Activated CD4-positive, alpha-beta T cell treated with anti-CD3 and anti-CD28 coated beads, Interleukin-2, amount 50 U/mL, for 48 hours (primary cell): ENCODE data around the gene OTUD5.

ENCODE experiments used
- DNase-seq, 2 experiments: peaks; one replicate each; pipeline ENCODE4 v3.0.0-alpha.2; 2020

The OTUD5 gene

DNA sequence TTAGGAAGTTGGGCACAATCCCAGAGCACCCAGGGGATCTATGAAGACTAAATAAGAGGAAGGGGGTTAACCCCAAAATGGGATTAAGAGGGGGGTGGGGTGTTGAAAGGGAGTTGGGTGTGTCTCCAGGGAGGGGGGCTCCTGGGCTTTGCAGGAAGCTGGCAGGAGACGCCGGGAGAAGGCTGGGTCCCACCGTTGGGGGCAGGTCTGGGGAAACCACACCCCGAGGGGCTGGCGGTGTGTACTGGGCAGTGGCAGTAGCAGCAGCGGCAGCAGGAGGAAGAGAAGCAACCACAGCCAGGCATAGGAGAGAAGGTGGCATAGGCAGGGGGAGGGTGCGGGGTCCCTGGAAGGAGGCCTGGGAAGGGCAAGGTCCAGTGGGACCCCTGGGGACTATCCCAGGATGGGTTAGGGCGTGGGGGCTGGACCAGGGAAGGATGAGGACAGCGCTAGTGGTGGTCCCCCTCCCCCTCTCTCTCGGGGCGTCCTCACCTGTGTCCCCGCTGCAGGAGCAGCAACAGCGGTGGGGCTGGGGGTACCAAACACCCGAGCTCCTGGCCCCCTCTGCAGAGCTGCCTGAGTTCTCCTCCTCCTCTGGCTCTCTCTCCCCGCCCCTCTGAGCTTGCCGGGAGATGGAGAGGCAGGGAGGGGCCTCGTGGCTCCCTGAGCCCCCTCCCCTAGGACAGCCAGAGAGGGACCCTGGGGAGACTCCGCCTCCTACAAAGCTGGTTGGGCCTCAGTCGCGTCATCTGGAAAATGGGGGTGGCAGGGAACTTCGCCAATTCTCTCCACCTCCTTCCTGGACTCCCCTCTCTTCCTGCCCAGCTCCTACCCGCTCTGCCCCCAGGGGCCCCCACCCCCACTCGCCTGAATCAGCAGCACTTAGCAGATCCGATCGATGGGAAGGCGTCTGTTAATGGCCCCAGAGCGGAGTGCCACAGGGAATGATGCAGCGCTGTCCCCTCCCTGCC, 14.1 kb upstream of the OTUD5 start, which contains the start of gene KCND1:
Gene KCND1, minus strand, starts transcription at position 596 of the 971 bp plus-strand sequence. CDS start 1,573 bp downstream, outside the sequence.
- peak; percentile 22 to 26 for DNase-seq

DNA sequence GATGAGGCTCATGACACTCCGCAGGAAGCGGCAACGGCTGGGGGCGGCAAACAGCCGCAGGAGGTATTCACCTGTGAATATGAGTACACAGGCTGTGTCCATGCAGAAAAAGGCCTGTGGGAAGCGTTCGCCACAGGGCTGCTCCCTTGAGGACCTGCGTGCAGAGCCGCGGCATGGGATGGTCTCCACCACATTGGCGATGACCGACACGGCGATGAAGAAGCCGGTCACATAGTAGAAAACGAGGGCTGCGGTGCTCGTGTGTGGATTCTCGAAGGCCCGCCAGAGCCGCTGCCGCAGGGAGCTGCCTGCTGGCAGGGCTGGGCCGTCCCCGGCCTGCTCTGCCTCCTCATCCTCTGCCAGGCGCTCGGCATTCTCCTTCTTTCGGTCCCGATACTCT, 12.1 kb upstream of the OTUD5 start:
- DNase-seq, result no peak

DNA sequence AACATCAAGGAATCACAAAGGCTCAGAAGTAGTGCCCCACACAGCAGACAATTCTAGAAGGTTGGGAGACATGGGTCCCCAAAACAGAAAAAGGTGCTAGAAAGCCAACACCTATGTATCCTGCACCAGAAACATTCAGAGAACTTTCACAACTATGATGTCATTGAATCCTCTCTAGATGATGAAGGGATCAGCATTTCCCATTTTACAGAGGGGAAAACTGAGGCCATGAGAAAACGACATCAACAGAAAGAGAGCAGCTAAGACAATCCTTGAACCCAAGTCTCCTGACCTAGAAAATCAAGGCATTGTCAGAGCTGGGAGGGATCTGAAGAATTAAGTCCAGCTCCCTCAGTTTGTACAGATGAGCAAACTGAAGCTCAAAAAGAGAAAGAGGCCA, 11.0 kb upstream of the OTUD5 start:
- DNase-seq, result no peak

DNA sequence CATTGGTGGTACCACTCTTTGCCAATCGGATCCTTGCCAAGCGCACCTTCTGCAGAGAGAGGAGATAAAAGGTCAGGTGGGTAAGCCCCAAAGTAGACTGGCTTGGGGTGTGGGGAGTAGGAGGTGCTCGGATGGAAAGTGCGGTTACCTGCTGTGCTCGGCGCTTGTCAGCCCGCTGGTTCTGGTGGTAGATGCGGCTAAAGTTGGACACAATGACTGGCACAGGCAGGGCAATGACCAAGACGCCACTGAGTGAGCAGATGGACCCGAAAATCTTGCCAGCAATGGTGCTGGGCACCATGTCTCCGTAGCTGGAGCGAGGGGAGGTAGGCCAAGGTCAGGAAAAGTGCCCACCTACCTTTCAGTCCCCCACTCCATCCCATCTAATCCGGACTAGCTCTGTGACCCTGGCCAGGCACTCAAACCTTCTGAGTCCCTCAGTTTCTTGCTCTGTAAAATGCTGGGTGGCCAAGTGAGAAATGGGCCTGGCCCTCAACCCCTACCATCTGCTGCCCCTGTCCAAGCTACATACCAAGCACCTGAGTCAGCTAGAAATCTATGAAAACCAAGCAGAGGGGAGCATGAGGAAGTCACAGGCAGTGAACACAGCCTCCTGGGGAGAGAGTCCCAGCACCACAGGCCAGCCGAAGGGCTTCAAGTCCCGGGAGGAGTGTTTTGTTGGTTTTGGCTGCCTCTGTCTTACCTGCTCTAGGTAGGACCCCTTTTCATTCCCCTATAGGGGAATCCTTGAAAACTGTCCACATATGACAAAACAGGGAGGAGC, 9.6 kb upstream of the OTUD5 start:
- no peak for DNase-seq

DNA sequence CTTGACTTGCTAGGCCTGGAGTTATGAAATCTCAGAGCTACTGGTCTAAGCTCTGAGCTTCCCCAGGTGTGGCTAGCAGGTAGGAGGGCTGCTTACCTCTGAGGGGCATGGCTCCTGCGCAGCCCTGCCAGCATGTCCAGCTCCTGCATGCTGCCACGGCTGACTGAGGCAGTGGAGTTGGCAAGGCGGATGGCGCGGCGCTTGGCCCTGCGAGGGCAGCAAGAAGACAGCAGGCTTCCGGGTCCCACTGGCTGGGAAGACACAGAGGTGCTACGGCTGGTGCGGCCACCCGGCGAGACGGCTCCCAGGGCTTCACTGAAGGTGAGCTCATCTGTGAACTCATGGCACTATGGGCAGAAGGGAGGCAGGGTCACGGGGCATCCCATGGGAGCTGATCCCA, 8.6 kb upstream of the OTUD5 start:
- no peak for DNase-seq

DNA sequence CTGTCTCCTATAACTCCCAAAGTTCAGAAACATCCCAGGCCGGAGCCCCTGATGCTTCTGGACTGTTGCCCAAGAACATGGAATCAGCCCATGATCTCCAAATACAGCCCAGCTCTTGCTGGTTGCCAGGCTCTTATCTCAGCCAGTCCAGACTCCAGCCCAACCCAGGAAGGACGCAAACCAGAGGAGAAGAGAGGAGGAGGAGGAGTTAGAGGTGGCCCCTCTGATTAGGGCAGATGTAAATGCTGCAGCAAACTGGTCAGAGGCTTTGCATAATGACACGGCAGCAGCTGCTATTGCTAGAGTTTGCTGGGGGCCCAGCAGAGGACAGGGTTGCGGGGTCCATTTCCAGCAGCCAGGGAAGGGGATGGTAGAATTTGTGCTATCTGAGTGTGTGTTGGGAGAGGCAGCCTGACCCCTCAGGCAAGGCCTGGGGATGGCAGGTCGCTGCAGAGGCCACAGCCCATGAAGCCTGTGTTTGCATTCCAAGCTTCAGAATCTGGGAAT, 4.2 kb upstream of the OTUD5 start:
- DNase-seq, result no peak

DNA sequence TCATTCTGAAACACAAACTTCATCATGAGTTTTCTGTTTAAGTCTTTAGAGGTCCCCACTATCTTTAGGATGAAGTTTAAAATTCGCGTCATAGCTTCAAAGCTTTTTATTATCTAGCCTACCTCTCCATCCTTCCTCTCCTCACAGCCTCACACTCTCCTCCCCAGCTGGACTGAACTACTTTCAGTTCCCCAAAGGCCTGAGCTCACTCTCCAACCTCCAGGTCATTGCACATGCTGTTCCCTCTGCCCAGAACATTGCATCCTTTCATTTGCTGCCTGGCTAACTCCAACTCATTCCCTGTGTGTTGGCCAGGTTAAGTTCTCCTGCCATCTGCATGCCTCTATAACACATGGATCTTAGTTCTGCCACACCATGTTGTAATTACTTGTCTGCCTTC, 2.9 kb upstream of the OTUD5 start:
- DNase-seq, result no peak

DNA sequence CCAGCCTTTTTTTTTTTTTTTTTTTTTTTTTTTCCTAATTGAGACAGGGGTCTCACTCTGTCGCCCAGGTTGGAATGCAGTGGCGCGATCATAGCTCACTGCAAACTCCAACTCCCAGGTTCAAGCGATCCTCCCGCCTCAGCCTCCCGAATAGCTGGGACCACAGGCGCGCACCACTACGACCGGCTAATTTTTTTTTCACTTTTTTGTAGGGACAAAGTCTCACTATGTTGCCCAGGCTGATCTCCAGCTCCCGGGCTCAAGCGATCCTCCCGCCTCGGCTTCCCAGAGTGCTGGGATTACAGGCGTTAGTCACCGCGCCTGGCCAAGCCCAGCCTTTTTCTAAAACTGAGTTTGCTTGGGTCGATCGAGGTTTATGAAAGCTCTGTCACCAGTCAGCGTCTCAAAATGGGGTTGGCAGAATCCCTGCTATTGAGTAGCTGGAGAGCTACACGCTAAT, 1.3 kb upstream of the OTUD5 start:
- peak in 1 of 2 experiments; percentile 21 for DNase-seq

DNA sequence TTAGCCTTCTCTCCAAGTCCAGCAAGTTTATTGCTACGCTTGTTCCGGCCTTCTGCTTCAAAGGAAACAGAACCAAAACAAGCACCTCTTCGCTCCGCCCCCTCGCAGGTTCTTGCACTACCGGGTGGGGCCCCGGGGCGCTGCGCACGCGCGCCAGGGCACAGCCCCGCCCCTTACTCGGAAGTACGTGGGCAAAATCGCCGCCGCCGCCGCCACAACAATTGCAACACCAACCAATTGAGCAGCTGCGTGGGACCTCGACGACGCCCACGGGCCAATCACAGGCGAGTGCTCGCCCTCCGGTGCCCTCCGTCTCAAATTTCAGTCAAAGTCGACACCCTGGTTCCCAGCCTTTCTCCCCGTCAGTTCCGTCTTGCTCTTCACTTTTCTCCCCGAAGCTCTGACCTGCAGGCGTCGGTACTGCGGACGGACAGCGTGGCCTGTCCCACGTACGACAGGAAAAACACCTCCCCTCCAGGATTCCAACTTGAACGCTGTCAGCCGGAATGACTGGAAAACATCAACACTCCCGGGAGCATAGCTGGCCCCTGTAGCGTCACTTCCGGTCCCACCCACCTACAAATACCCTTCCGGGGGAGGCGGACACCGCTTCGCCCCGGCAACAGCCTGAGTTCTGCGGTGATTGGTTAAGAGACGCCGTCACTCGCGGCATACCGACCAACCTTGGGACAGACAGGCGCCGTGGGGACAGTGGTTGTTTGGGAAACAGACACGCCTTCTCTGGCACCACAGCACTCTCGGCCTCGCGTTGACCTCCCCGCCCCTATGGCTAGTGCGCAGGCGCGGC, 624 bp upstream of the OTUD5 start:
- peak; percentile 87 to 91 for DNase-seq

DNA sequence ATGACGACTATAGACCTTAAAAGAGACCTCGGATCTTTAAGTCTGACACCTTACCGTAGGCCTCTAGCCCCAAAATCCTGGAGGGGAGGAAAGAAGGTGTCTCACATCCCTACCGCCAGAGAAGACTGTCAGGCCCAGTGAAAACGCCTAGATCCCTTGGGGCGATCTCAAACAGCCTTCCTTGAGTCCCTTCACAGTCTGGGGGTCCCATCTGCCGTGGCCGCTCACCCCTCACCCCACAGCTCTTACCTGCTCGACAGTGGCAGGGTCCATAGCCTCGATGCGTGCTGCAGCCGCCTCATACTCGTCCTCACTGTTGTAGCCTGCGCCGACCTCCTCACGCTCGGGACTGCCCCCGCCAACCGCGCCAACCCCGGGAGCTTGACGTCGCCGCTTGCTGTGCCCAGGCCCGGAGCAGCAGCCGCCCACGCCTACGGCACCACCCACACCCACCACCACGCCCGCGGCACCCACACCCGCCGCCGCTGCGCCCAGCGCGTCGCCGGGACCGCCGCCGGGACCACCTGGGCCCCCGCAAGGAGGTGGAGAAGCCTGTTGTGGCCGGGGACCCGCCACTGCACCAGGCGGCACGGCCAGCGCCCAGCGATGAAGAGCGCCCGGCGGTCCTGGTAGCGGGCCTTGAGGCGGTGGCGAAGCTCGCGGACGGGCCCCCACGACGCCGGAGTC, 536 bp downstream of the OTUD5 start:
- peak; percentile 48 to 63 for DNase-seq

DNA sequence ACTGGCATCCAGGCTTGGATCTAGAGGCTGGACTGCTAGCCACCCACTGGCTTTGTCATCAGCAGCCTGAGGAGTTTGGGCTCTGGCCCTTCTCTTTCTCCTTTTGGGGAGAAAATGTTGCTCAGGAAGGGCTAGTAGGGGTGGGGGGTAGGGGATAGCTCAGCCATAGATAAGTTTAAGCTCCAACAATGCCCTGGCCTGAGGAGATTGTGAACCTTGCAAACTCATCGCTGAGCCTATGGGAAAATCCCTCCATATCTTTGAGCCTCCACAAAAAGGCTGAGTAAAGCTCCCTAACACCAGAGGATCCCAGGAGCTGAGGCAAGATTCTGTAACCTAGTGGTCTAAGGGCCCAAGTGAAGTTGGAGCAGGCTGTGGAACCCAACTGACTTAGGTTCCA, 8.8 kb downstream of the OTUD5 start:
- no peak for DNase-seq

DNA sequence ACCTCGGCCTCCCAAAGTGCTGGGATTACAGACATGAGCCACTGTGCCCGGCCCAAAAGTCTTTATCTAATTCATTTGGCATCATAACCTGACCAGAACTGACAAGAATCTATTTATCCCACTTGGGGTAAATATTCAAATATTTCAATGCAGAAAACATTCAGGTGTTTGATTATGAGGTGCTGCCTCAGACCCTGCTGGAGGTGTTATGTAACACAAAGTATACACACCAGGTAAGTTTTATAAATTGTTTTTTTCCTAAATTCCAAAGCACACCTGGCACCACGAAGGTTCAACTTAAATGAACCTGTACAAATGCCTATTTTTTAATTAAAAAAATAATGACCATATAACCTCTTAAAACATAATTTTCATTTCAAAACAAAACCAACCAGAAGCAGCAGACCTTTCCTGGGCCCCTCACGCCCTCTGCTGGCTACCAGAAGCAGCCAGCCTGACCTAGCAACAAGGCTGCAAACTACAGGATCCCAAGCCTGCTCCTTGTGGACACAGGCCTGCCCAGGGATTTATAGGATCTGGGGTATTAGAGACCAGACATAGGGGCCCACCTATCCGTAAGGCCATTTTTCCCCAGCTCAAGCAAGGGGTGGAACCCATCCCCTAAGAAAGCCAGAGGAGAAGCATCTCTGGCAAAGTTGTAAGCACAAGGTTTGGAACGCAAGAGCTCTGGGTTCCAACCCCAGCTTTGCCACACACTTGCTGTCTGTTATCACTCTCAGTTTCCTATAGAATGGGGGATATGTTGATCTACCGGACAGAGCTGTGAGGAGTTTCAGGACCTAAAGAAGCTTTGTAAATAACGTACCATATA, 11.7 kb downstream of the OTUD5 start:
- peak in 1 of 2 experiments; percentile 53 for DNase-seq

DNA sequence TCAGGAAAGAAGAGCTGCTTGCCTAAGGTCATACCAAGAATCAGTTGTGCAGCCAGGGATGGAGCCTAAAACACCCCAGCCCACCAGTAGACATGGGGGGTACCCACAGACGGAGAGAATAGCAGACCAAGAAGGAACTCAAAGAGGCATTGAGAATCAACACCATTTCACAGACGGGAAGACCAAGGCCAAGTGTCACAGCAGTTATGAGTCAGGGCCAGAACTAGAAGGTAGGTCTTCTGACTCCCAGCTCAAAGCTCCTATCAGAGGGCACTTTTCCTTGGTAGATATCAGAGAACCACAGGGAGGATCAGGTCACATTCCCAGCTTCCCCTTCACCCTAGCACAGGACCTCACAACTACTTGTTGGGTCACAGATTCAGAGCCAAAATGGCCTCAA, 14.5 kb downstream of the OTUD5 start:
- DNase-seq, result peak in 1 of 2 experiments; percentile 23

DNA sequence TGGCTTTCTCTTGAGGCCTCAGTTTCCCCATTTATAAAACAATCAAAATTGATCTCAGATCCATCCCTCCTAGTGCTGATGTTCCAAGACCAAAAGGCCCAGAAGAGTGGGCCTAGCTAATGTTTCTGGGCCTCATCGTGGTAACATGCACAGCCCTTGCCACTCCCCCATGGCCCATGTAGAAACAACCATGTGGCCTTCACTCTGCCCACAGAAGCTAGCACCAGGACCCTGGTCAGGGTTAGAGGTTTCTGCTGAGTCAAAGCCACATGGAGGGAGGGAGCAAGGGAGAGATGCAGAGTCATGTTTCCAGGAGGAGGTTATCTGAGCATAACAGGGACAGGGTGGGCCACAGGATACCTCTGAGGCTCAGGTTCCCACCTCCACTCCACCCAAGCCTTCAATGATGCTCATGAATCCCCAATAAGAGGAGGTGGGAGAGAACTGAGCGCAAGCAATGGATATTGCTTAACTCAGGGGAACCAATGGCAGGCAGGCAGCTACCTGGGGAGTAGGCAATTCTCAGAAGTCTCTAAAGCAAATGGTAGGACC, 16.9 kb downstream of the OTUD5 start:
- no peak for DNase-seq

DNA sequence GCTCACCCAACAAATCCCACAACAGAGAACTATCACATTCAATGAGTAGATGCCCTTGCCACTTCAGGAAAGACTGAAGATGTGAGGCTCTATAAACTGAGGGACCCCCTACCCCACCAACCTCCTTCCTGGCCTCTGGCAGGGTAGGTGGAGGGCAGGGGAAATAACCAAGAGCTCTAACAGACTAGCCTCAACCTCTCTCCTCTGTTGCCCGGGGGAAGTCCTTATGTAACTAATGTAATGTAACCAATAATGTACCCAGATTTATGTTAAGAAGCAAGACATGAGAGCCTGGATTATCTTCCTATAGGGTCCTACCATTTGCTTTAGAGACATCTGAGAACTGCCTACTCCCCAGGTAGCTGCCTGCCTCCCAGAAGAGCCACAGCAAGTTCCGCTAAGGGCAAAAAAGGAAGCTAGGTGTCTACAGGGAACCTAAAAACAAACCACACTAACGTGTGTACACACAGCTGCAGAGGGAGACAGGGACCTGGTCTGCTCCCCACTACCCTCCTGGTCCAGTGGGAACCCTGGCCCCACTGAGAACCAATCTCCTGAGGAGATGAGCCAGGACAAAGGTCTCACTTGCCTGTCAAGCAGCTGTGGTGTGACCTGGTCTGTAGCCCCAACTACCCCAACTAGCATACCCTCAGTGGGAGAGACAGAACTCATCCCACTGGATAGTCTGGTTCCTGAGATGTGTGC, 17.7 kb downstream of the OTUD5 start:
- DNase-seq, result no peak

DNA sequence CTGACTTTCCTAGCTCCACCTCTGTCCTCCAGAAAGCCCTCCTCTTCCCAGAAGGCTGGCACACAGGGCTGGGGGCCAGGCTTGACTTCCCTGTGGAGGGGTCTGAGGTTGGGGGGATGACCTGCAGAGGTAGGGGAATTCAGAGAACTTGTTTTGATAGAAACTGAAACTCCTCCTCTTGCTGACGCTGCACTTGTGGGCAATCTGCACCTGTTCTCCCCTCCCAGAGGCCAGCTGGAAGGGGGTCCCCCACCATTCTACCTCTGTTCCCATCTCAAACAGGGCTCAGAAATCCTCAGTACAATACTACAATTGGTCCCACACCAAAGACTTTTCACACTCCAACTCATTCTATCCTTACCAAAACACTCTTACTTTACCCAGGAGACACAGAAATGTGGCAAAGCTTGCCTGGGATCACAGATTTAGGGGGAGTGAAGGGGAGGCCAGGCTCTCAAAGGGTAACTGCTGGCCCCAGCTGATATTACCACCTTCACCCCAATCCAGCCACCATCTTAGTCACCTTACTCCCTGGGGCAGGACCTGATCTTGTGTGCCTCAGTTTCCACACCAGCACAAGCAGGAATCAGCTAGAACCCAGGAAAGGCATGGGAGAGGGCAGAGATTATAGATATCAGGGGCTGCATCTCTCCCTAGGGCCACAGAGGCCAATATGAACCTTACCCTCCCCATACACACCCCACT, 18.5 kb downstream of the OTUD5 start:
- peak; percentile 77 to 81 for DNase-seq

DNA sequence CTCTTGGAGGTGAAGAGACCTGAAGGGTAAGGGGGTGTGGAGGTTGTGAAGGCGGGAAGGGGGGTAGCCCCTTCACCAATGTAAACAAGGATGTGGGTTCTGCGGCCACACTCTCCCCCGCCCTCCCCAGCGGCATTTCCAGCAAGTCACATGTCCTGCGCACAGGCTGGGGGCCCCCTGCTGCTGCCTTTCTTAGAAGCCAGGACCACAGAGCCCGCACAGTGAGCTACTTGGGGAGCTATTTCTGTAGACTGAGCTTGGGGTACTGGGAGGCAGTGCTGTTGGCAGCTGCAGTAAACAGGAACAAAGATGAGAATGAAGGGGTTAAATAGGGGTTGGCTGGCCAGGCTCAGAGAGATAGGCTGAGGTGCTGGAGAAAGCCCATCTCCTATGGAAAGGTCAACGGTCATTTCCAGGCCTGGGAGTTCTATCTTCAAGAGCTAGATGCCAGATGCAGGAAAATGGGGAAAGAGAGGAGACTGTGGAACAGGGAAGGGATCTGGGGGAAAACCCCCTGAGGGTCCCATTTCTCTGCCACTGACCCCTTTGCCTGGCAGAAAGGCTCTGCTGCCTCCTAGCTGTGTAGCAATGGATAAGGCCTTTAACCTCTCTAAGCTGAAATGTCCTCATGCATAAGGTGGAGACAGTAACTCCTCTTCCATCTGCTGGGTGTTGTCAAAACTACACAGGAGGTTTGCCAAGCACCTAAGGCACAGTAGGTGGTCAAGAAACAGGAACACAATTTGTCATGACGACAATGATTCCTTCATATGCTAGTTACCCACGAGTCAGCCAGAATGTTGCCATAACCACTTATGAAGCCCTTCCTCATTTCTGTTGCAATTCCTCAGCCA, 20.1 kb downstream of the OTUD5 start:
- DNase-seq, result peak; percentile 88 to 91

DNA sequence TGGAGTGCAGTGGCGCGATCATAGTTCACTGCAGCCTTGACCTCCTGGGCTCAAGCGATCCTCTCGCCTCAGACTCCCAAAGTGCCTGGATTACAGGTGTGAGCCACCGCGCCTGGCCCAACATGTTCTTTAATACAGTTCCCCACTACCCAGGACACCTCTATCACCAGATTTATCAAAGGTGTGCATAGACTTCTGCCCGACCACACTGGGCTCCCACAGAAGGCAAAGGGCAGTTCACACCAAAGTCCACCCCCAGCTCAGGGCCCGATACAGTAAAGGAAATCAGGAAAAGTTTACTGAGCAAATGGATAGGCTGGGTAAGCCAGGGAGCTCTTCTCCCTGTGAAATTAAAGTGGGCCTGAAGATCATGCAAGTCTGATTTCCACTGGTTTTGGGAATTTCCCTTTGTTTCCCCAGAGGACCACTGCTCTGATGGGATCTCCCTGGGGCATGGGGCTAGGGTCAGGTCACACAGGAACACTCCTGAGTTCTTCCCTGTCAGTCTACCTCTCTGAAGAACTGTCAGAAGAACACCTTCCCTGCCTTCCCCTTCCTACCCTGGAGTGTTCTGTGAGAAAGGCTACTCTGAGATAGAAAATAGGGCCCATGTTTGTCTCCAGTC, 20.9 kb downstream of the OTUD5 start:
- no peak for DNase-seq
